ENCODE measurements around the gene CCN2. TPM values are rescaled to one million over a fixed set of nuclear protein-coding genes. Genes with fewer than 3 reads are reported as not detected.
A peak's percentile ranks its signal among the peaks of the same experiment; 100 is the strongest.

Gene CCN2
- total RNA-seq, 4 donors from 2014 or later: 418 to 749 (median 509) TPM

- intact Hi-C loops (cut with DNase I): no loop called here
- Histone ChIP-seq H3K9me3 (no peaks in the 10 kb centered on the region), H3K4me3 (no peak overlapping the region), H3K27me3 (no peaks in the 10 kb centered on the region), H3K27ac (replicated peaks in 1 of 4) (no peak overlapping the region), H3K36me3 (no peaks in the 10 kb centered on the region), H3K4me1 (peaks cover 0 to 21% (median 10%) of the 10 kb centered on the region in 4 donors)
- TF ChIP-seq, protein P1, sequence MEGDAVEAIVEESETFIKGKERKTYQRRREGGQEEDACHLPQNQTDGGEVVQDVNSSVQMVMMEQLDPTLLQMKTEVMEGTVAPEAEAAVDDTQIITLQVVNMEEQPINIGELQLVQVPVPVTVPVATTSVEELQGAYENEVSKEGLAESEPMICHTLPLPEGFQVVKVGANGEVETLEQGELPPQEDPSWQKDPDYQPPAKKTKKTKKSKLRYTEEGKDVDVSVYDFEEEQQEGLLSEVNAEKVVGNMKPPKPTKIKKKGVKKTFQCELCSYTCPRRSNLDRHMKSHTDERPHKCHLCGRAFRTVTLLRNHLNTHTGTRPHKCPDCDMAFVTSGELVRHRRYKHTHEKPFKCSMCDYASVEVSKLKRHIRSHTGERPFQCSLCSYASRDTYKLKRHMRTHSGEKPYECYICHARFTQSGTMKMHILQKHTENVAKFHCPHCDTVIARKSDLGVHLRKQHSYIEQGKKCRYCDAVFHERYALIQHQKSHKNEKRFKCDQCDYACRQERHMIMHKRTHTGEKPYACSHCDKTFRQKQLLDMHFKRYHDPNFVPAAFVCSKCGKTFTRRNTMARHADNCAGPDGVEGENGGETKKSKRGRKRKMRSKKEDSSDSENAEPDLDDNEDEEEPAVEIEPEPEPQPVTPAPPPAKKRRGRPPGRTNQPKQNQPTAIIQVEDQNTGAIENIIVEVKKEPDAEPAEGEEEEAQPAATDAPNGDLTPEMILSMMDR (IDR thresholded peaks at IDR 0.05): no peak
- no peak for TF ChIP-seq EP300 (IDR thresholded peaks at IDR 0.05)
- no peak for DNase-seq (ENCODE audit: extremely low spot score)
- WGBS: 87% methylated on average over 5 of the region's 5 CpGs
These were observed 17.5 kb upstream of the CCN2 start for GRCh38 chr6:131968656-131969055.

- Histone ChIP-seq H3K27ac (replicated peaks in 1 of 4) (no peak overlapping the region), H3K4me3 (no peak overlapping the region), H3K36me3 (no peaks in the 10 kb centered on the region), H3K9me3 (no peaks in the 10 kb centered on the region), H3K27me3 (no peaks in the 10 kb centered on the region), H3K4me1 (peaks cover 0 to 20% (median 10%) of the 10 kb centered on the region in 4 donors)
- WGBS: 28% methylated on average over 1 of the region's 1 CpG
- intact Hi-C loops (cut with DNase I): no loop called here
- TF ChIP-seq, protein P1 (IDR thresholded peaks at IDR 0.05): no peak
- TF ChIP-seq EP300 (IDR thresholded peaks at IDR 0.05) (no peak), POLR2A (IDR thresholded peaks at IDR 0.05; ENCODE audit: low read depth) (no peak), POLR2AphosphoS5 (IDR thresholded peaks at IDR 0.05) (no peak)
- no peak for DNase-seq (ENCODE audit: extremely low spot score)
These were observed 16.8 kb upstream of the CCN2 start for GRCh38 chr6:131967948-131968347.

DNA sequence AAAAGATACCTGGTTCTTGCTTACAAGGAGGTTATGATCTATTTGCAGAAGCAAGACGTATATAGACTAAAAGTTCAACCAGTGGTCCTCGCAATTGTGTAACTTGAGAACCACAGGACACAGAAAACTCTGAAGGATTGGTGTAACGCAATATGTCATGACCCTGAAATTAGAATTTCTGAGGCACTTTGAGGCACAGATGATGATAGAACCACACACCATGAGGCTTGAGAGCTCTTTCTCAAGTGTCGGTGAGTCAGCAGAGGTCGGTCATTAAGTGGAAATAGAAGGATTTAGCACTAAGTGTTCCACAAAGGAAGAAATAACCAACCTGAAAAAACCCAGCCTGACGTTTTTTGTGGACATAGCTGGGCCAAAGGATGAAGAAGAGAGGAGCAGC is 15.3 kb upstream of the CCN2 start:
- Histone ChIP-seq H3K4me3 (no peak overlapping the region), H3K9me3 (no peaks in the 10 kb centered on the region), H3K4me1 (peaks cover 0 to 18% (median 10%) of the 10 kb centered on the region in 4 donors), H3K27ac (replicated peaks in 1 of 4) (no peak overlapping the region), H3K36me3 (no peaks in the 10 kb centered on the region), H3K27me3 (no peaks in the 10 kb centered on the region)
- no peak for TF ChIP-seq POLR2A (IDR thresholded peaks at IDR 0.05; ENCODE audit: low read depth)
- DNase-seq (ENCODE audit: extremely low spot score): no peak
- WGBS: 93% methylated on average over 6 of the region's 6 CpGs
- intact Hi-C loops (cut with DNase I): no loop called here

- Histone ChIP-seq H3K36me3 (no peaks in the 10 kb centered on the region), H3K4me1 (peaks cover 0 to 15% (median 10%) of the 10 kb centered on the region in 4 donors), H3K27ac (replicated peaks in 1 of 4) (no peak overlapping the region), H3K4me3 (no peak overlapping the region), H3K9me3 (no peaks in the 10 kb centered on the region), H3K27me3 (no peaks in the 10 kb centered on the region)
- DNase-seq (ENCODE audit: extremely low spot score): no peak
- intact Hi-C loops (cut with DNase I): no loop called here
- TF ChIP-seq POLR2A (IDR thresholded peaks at IDR 0.05; ENCODE audit: low read depth) (no peak), EP300 (IDR thresholded peaks at IDR 0.05) (no peak), POLR2AphosphoS5 (IDR thresholded peaks at IDR 0.05) (no peak)
- TF ChIP-seq, protein P1 (IDR thresholded peaks at IDR 0.05): no peak
These were observed 11.9 kb upstream of the CCN2 start for GRCh38 chr6:131963063-131963462.

- H3K4me1 ChIP-seq: peaks cover 0 to 14% (median 7%) of the 10 kb centered on the region in 4 donors
- 39% methylated on average over 6 of the region's 6 CpGs for WGBS
- no peak for TF ChIP-seq POLR2A (IDR thresholded peaks at IDR 0.05; ENCODE audit: low read depth)
- TF ChIP-seq, protein P1 (IDR thresholded peaks at IDR 0.05): peak in 2 of 3 experiments; percentile 23 to 27
- no peak for DNase-seq (ENCODE audit: extremely low spot score)
- peak overlapping the region in 1 of 4 donors; percentile 19 for H3K27ac ChIP-seq (replicated peaks in 1 of 4)
- intact Hi-C loops (cut with DNase I): no loop called here
- no peaks in the 10 kb centered on the region for H3K9me3 ChIP-seq
- no peaks in the 10 kb centered on the region for H3K36me3 ChIP-seq
- H3K27me3 ChIP-seq: no peaks in the 10 kb centered on the region
- no peak overlapping the region for H3K4me3 ChIP-seq
These were observed 9.4 kb upstream of the CCN2 start for GRCh38 chr6:131960371-131961133.

All from esophagus muscularis mucosa (tissue), 4 donors.